CD4-positive, alpha-beta memory T cell (primary cell): ENCODE data around the gene SERPINF2. TPM values are rescaled to one million over a fixed set of nuclear protein-coding genes. Genes with fewer than 3 reads are reported as not detected.
A peak's percentile ranks its signal among the peaks of the same experiment; 100 is the strongest.
"Not testable (repeated sequence)": the region's sequence is repeated elsewhere in the genome, so short reads cannot be mapped to it uniquely, and the experiment has no call there.

Source experiments
- CTCF ChIA-PET: fragments of 350-600 bp; sonication (Branson Sonifier 250); formaldehyde crosslinking; loops from one replicate; lab custom pipeline; 2021; ENCODE audit warnings: inconsistent platforms; ENCODE audit not compliant: partially characterized antibody; lab: Charles Lee
- POLR2A ChIA-PET: fragments of 350-600 bp; sonication (Branson Sonifier 250); formaldehyde crosslinking; loops from one replicate; lab custom pipeline; 2021; ENCODE audit not compliant: partially characterized antibody; lab: Charles Lee
- DNase-seq, 5 donors: peaks; one replicate each; pipeline versions ENCODE4 v3.0.0 to v3.0.0-alpha.2; 2020 to 2022; ENCODE audit warnings: mixed read lengths in 1 of 5
- H3K27ac ChIP-seq: one replicate; pipeline ENCODE4 v1.7.0; 2013; ENCODE audit warnings: low read depth, low read length
- H3K27me3 ChIP-seq: 2 replicates; pipeline ENCODE4 v1.7.0; 2013; ENCODE audit warnings: mild to moderate bottlenecking, low read length, moderate library complexity; ENCODE audit not compliant: insufficient read depth
- H3K36me3 ChIP-seq: 2 replicates; pipeline ENCODE4 v1.7.0; 2013; ENCODE audit warnings: mild to moderate bottlenecking, low read length, moderate library complexity; ENCODE audit not compliant: insufficient read depth
- H3K4me1 ChIP-seq: 2 replicates; pipeline ENCODE4 v1.7.0; 2013; ENCODE audit warnings: mild to moderate bottlenecking, low read length, moderate library complexity; ENCODE audit not compliant: insufficient read depth
- H3K4me3 ChIP-seq, 2 donors: one replicate each; pipeline ENCODE4 v1.7.0; 2013; ENCODE audit warnings: low read length in 2 of 2, mild to moderate bottlenecking in 1 of 2
- H3K9me3 ChIP-seq, 2 donors: one replicate each; pipeline ENCODE4 v1.7.0; 2013; ENCODE audit warnings: low read length in 2 of 2, control low read depth in 1 of 2; ENCODE audit not compliant: control insufficient read depth in 1 of 2
- H3K27ac Mint-ChIP-seq, 7 donors: one replicate each; pipeline ENCODE4 v1.8.0; 2020 to 2021; ENCODE audit warnings: mixed read lengths in 7 of 7, mild to moderate bottlenecking in 6 of 7, inconsistent platforms in 3 of 7, moderate library complexity in 3 of 7
- H3K27me3 Mint-ChIP-seq, 2 donors: one replicate each; pipeline ENCODE4 v1.8.0; 2020 to 2021; ENCODE audit warnings: mixed read lengths in 2 of 2
- H3K36me3 Mint-ChIP-seq, 2 donors: one replicate each; pipeline ENCODE4 v1.8.0; 2020 to 2021; ENCODE audit warnings: mixed read lengths in 2 of 2, inconsistent platforms in 1 of 2, mild to moderate bottlenecking in 1 of 2
- H3K4me1 Mint-ChIP-seq, 4 donors: one replicate each; pipeline ENCODE4 v1.8.0; 2020 to 2021; ENCODE audit warnings: mixed read lengths in 4 of 4, mild to moderate bottlenecking in 1 of 4
- H3K4me3 Mint-ChIP-seq, 8 donors: one replicate each; pipeline ENCODE4 v1.8.0; 2020 to 2021; ENCODE audit warnings: mixed read lengths in 8 of 8, mild to moderate bottlenecking in 7 of 8, moderate library complexity in 6 of 8, inconsistent platforms in 3 of 8
- H3K9me3 Mint-ChIP-seq, 8 donors: one replicate each; pipeline ENCODE4 v1.8.0; 2020 to 2021; ENCODE audit warnings: mixed read lengths in 8 of 8, mild to moderate bottlenecking in 5 of 8, inconsistent platforms in 3 of 8, moderate library complexity in 1 of 8
- intact Hi-C: fragments of 100-400 bp; cut with micrococcal nuclease; formaldehyde crosslinking; loops from one replicate; pipeline ENCODE4 v1.15.1; 2023
- polyA plus RNA-seq, 2 donors: library from polyadenylated mRNA; unstranded; fragments of 300-500 nt; fragmentation: Illumina TruSeq; gene quantifications; one replicate each; pipeline ENCODE4 v1.2.3, GENCODE V29; 2021
- total RNA-seq, 2 experiments: library from RNA; stranded (reverse); gene quantifications; one replicate each; pipeline ENCODE4 v1.2.3, GENCODE V29; 2021

Gene SERPINF2
- total and polyA plus RNA-seq, 4 experiments from 2014 or later: 0.14 to 1.3 (median 0.19) TPM; not detected in 1

DNA sequence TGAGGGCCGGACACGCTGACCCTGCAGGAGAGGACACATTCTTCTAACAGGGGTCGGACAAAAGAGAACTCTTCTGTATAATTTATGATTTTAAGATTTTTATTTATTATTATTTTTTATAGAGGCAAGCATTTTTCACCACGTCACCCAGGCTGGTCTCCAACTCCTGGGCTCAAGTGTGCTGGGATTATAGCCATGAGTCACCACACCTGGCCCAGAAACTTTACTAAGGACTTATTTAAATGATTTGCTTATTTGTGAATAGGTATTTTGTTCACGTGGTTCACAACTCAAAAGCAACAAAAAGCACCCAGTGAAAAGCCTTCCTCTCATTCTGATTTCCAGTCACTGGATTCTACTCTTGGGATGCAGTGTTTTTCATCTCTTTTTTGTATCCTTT, 16.9 kb downstream of the SERPINF2 start:
- CTCF ChIA-PET: no interaction called here
- POLR2A ChIA-PET: interaction anchor here (1.3 kb wide), 1 partner anchor 43 kb away, joined by 4 read pairs; no protein-coding TSS in a partner anchor
- Mint-ChIP-seq H3K27ac (peak overlapping the region in 2 of 7 donors; percentile 55 to 59), H3K9me3 (no peaks in the 10 kb centered on the region), H3K27me3 (peaks cover 0 to 2% of the 10 kb centered on the region in 2 donors), H3K4me1 (peaks cover 16 to 48% (median 18%) of the 10 kb centered on the region in 4 donors), H3K4me3 (no peak overlapping the region), H3K36me3 (no peaks in the 10 kb centered on the region)
- H3K9me3 ChIP-seq: no peaks in the 10 kb centered on the region
- no peak overlapping the region for H3K4me3 ChIP-seq
- H3K27ac ChIP-seq: no peak overlapping the region
- no peak for DNase-seq
- H3K27me3 ChIP-seq: no peaks in the 10 kb centered on the region
- intact Hi-C loops: no loop called here
- H3K36me3 ChIP-seq: no peaks in the 10 kb centered on the region
- peaks cover 31% of the 10 kb centered on the region for H3K4me1 ChIP-seq

DNA sequence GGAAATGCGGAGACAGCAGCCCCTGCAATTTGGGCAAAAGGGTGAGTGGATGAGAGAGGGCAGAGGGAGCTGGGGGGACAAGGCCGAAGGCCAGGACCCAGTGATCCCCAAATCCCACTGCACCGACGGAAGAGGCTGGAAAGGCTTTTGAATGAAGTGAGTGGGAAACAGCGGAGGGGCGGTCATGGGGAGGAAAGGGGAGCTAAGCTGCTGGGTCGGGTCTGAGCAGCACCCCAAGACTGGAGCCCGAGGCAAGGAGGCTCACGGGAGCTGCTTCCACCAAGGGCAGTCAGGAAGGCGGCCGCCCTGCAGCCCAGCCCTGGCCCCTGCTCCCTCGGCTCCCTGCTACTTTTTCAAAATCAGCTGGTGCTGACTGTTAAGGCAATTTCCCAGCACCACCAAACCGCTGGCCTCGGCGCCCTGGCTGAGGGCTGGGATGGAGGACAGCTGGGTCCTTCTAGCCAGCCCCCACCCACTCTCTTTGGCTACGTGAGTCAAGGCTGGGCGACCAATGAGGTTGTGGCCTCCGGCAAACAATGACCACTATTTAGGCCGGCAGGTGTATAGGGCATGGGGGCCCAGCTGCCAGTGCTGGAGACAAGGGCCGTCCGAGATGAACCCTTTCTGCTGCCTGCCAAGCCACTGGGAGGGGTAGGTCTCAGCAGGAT, 19.7 kb downstream of the SERPINF2 start:
- ChIA-PET POLR2A (interaction anchor here (1.2 to 4.8 kb wide), 6 partner anchors 9 to 113 kb away, joined by 3 to 62 read pairs (median 14); partner anchors contain the start of genes RILP, RPA1, SMYD4 and WDR81), CTCF (interaction anchor here (0.8 to 3.1 kb wide), 5 partner anchors 13 to 43 kb away, joined by 3 to 21 read pairs (median 9); no protein-coding TSS in a partner anchor)
- H3K27me3 Mint-ChIP-seq: no peaks in the 10 kb centered on the region
- peak overlapping the region in 3 of 8 donors; percentile 25 to 57 (median 54) for H3K4me3 Mint-ChIP-seq
- Histone ChIP-seq H3K27me3 (no peaks in the 10 kb centered on the region), H3K36me3 (no peaks in the 10 kb centered on the region), H3K27ac (peak overlapping the region; percentile 43), H3K4me1 (peaks cover 34% of the 10 kb centered on the region), H3K9me3 (no peaks in the 10 kb centered on the region), H3K4me3 (no peak overlapping the region)
- H3K4me1 Mint-ChIP-seq: peaks cover 17 to 48% (median 19%) of the 10 kb centered on the region in 4 donors
- intact Hi-C loops: loop anchor here (5.0 kb wide), 1 partner anchor 40 kb away; the partner anchor contains the start of gene WDR81
- no peak for DNase-seq
- H3K9me3 Mint-ChIP-seq: no peaks in the 10 kb centered on the region
- H3K27ac Mint-ChIP-seq: peak overlapping the region in 6 of 7 donors; percentile 57 to 96 (median 80)
- H3K36me3 Mint-ChIP-seq: no peaks in the 10 kb centered on the region

- Mint-ChIP-seq H3K4me1 (peaks cover 19 to 54% (median 22%) of the 10 kb centered on the region in 4 donors), H3K36me3 (no peaks in the 10 kb centered on the region), H3K27ac (peak overlapping the region in 6 of 7 donors; percentile 79 to 97 (median 94)), H3K27me3 (no peaks in the 10 kb centered on the region), H3K9me3 (no peaks in the 10 kb centered on the region), H3K4me3 (peak overlapping the region in 7 of 8 donors; percentile 48 to 86 (median 67))
- Histone ChIP-seq H3K36me3 (no peaks in the 10 kb centered on the region), H3K27ac (peak overlapping the region; percentile 43), H3K4me1 (peaks cover 34% of the 10 kb centered on the region), H3K9me3 (no peaks in the 10 kb centered on the region), H3K4me3 (no peak overlapping the region), H3K27me3 (no peaks in the 10 kb centered on the region)
- POLR2A ChIA-PET: interaction anchor here (0.8 to 4.8 kb wide), 13 partner anchors 10 to 114 kb away, joined by 3 to 62 read pairs (median 8); partner anchors contain the start of genes RILP, RPA1, SMYD4 and WDR81
- intact Hi-C loops: loop anchor here (5.0 kb wide), 1 partner anchor 41 kb away; the partner anchor contains the start of gene WDR81
- CTCF ChIA-PET: interaction anchor here (0.8 to 3.1 kb wide), 9 partner anchors 12 to 107 kb away, joined by 3 to 21 read pairs (median 3); no protein-coding TSS in a partner anchor
- no peak for DNase-seq
Measured at GRCh38 chr17:1762901-1763898, 20.5 kb downstream of the SERPINF2 start.

DNA sequence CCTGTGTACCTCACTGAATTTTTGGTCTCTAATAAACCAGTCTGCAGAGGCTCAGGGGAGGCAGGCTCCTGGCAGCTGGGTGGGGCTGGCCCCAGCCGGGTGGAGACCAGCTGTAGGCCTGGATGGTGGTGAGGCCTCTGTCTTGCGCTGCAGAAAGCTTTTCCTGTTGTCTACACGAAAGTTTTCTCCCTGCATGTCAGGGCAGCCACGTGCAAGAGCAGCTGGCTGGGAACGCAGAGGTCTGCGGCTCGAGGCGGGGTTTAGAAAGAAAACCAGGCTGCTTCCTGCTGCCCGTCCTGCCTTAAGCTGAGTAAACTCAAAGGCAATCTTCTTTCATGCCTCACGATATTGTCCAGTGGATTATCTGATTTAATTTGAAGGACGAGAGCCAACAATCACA, 21.6 kb downstream of the SERPINF2 start:
- H3K4me3 ChIP-seq: no peak overlapping the region

DNA sequence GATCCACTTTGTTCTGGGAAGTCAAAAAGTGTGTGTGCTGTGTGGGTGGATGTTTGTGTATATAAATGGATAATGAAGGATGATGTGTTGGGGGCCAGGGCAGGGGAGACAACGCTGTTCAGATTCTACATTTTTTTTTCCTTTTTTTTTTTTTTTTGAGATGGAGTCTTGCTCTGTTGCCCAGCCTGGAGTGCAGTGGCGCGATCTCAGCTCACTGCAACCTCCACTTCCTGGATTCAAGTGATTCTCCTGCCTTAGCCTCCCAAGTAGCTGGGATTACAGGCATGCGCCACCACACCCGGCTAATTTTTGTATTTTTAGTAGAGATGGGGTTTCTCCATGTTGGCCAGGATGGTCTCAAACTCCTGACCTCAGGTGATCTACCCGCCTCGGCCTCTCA, 22.0 kb downstream of the SERPINF2 start:
- peaks cover 38% of the 10 kb centered on the region for H3K4me1 ChIP-seq
- POLR2A ChIA-PET: interaction anchor here (0.9 to 4.8 kb wide), 14 partner anchors 9 to 115 kb away, joined by 3 to 62 read pairs (median 8); partner anchors contain the start of genes PRPF8, RILP, RPA1 and SMYD4
- not testable (repeated sequence) for H3K9me3 Mint-ChIP-seq, DNase-seq, H3K9me3 ChIP-seq, H3K4me3 ChIP-seq, H3K36me3 Mint-ChIP-seq, H3K27me3 Mint-ChIP-seq, H3K36me3 ChIP-seq, H3K27me3 ChIP-seq
- CTCF ChIA-PET: interaction anchor here (1.0 to 3.1 kb wide), 9 partner anchors 19 to 116 kb away, joined by 3 to 21 read pairs (median 7); partner anchors contain the start of gene WDR81
- Mint-ChIP-seq H3K27ac (peak overlapping the region; percentile 51 to 97 (median 92)), H3K4me3 (peak overlapping the region; percentile 40 to 86 (median 66)), H3K4me1 (peaks cover 19 to 53% (median 26%) of the 10 kb centered on the region in 4 donors)
- peak overlapping the region; percentile 43 for H3K27ac ChIP-seq
- intact Hi-C loops: loop anchor here (5.0 kb wide), 1 partner anchor 42 kb away; the partner anchor contains the start of gene WDR81

More for the DNA sequence above, 21.6 kb downstream of the SERPINF2 start:
- POLR2A ChIA-PET: interaction anchor here (0.8 to 4.8 kb wide), 15 partner anchors 9 to 115 kb away, joined by 3 to 62 read pairs (median 8); partner anchors contain the start of genes PRPF8, RILP, RPA1 and SMYD4
- H3K27ac Mint-ChIP-seq: peak overlapping the region; percentile 51 to 97 (median 92)
- peak overlapping the region; percentile 40 to 86 (median 66) for H3K4me3 Mint-ChIP-seq
- intact Hi-C loops: loop anchor here (5.0 kb wide), 1 partner anchor 42 kb away; the partner anchor contains the start of gene WDR81
- no peaks in the 10 kb centered on the region for H3K36me3 ChIP-seq
- H3K27ac ChIP-seq: peak overlapping the region; percentile 43
- H3K9me3 ChIP-seq: no peaks in the 10 kb centered on the region
- H3K4me1 ChIP-seq: peaks cover 34% of the 10 kb centered on the region
- no peaks in the 10 kb centered on the region for H3K36me3 Mint-ChIP-seq
- peaks cover 17 to 49% (median 22%) of the 10 kb centered on the region in 4 donors for H3K4me1 Mint-ChIP-seq
- H3K27me3 ChIP-seq: no peaks in the 10 kb centered on the region
- CTCF ChIA-PET: interaction anchor here (1.0 to 3.1 kb wide), 10 partner anchors 19 to 115 kb away, joined by 3 to 21 read pairs (median 5); partner anchors contain the start of gene WDR81
- peak; percentile 43 to 83 (median 76) for DNase-seq
- peaks cover 0 to 2% (median 0%) of the 10 kb centered on the region in 8 donors for H3K9me3 Mint-ChIP-seq
- H3K27me3 Mint-ChIP-seq: no peaks in the 10 kb centered on the region

DNA sequence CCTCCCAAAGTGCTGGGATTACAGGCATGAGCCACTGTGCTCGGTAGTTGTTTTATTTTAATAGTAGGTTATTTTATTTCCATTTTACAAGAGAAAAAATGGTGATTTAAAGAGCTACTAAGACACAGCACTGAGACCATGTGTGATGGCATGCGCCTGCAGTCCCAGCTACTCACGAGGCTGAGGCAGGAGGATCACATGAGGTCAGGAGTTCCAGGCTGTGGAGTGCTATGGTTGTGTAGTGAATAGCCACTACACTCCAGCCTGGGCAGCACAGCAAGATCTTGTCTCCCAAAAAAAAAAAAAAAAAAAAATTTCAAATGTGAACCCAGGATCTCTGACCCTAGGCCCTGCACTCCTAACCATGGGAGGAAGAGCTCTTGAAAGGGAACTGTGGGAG, 22.9 kb downstream of the SERPINF2 start:
- ChIA-PET CTCF (interaction anchor here (1.0 to 2.0 kb wide), 5 partner anchors 18 to 49 kb away, joined by 3 to 11 read pairs (median 7); partner anchors contain the start of gene WDR81), POLR2A (interaction anchor here (0.6 to 4.8 kb wide), 8 partner anchors 18 to 517 kb away, joined by 3 to 62 read pairs (median 6); partner anchors contain the start of gene WDR81)
- H3K9me3 Mint-ChIP-seq: peaks cover 0 to 2% (median 0%) of the 10 kb centered on the region in 8 donors
- DNase-seq: no peak
- H3K27ac Mint-ChIP-seq: peak overlapping the region in 1 of 7 donors; percentile 55
- H3K27me3 ChIP-seq: no peaks in the 10 kb centered on the region
- peaks cover 42% of the 10 kb centered on the region for H3K4me1 ChIP-seq
- peaks cover 21 to 59% (median 29%) of the 10 kb centered on the region in 4 donors for H3K4me1 Mint-ChIP-seq
- H3K27me3 Mint-ChIP-seq: no peaks in the 10 kb centered on the region
- no peak overlapping the region for H3K4me3 Mint-ChIP-seq
- no peaks in the 10 kb centered on the region for H3K9me3 ChIP-seq
- intact Hi-C loops: no loop called here
- H3K4me3 ChIP-seq: no peak overlapping the region
- H3K27ac ChIP-seq: no peak overlapping the region
- H3K36me3 ChIP-seq: no peaks in the 10 kb centered on the region
- no peaks in the 10 kb centered on the region for H3K36me3 Mint-ChIP-seq
